Stimulated activated CD8-positive, alpha-beta memory T cell treated with anti-CD3 and anti-CD28 coated beads, Interleukin-12 subunit alpha, Interleukin-12 subunit beta, amount 100 ng/mL, for 24 hours (primary cell): ENCODE data around the gene MSANTD1.

Experiments
- DNase-seq: peaks from one replicate; pipeline ENCODE4 v3.0.0-alpha.2; 2020; ENCODE audit errors: extremely low read depth

Gene MSANTD1

GRCh38 chr4:3217266-3217665 is 31.7 kb upstream of the MSANTD1 start:
- DNase-seq = no peak

GRCh38 chr4:3217771-3218170 is 31.2 kb upstream of the MSANTD1 start:
- no peak for DNase-seq

GRCh38 chr4:3218824-3219760 is 29.9 kb upstream of the MSANTD1 start:
- no peak for DNase-seq

- DNase-seq = no peak
These were observed 29.0 kb upstream of the MSANTD1 start for GRCh38 chr4:3219761-3220475.

- DNase-seq = no peak
These were observed 28.3 kb upstream of the MSANTD1 start for GRCh38 chr4:3220476-3221183.

- no peak for DNase-seq
These were observed 27.8 kb upstream of the MSANTD1 start for GRCh38 chr4:3221184-3221494.

- no peak for DNase-seq
These were observed 27.0 kb upstream of the MSANTD1 start for GRCh38 chr4:3221996-3222395.

GRCh38 chr4:3223346-3223745 is 25.6 kb upstream of the MSANTD1 start:
- no peak for DNase-seq

- DNase-seq = no peak
These were observed 24.8 kb upstream of the MSANTD1 start for GRCh38 chr4:3223956-3224748.

- no peak for DNase-seq
These were observed 23.7 kb upstream of the MSANTD1 start for GRCh38 chr4:3225071-3225850.

- no peak for DNase-seq
These were observed 23.0 kb upstream of the MSANTD1 start for GRCh38 chr4:3225936-3226335.

- DNase-seq = no peak
These were observed 22.5 kb upstream of the MSANTD1 start for GRCh38 chr4:3226467-3226866.

GRCh38 chr4:3226944-3227343 is 22.0 kb upstream of the MSANTD1 start:
- DNase-seq = no peak

- DNase-seq = no peak
These were observed 20.9 kb upstream of the MSANTD1 start for GRCh38 chr4:3227878-3228675.

GRCh38 chr4:3228881-3229280 is 20.1 kb upstream of the MSANTD1 start:
- DNase-seq = no peak

- no peak for DNase-seq
These were observed 19.6 kb upstream of the MSANTD1 start for GRCh38 chr4:3229328-3229727.

- no peak for DNase-seq
These were observed 19.0 kb upstream of the MSANTD1 start for GRCh38 chr4:3229964-3230363.

GRCh38 chr4:3231471-3231870 is 17.5 kb upstream of the MSANTD1 start:
- no peak for DNase-seq

GRCh38 chr4:3232001-3232400 is 17.0 kb upstream of the MSANTD1 start:
- DNase-seq = no peak

- no peak for DNase-seq
These were observed 16.1 kb upstream of the MSANTD1 start for GRCh38 chr4:3232871-3233271.
